HG03558 (cell line): Measurements from ENCODE around the gene RGL1.
A peak's percentile ranks its signal among the peaks of the same experiment; 100 is the strongest.
"Not testable (repeated sequence)": the region's sequence is repeated elsewhere in the genome, so short reads cannot be mapped to it uniquely, and the experiment has no call there.

Source experiments
- ATAC-seq: cut with Tn5 transposase; IDR thresholded peaks from one replicate; pipeline ENCODE4 v1.9.1; 2021; ENCODE audit warnings: moderate number of reproducible peaks; ENCODE audit not compliant: unreplicated experiment; ENCODE audit errors: extremely low read depth

The RGL1 gene

GRCh38 chr1:183783767-183784637 lies 20.9 kb upstream of the RGL1 start:
- no peak for ATAC-seq

DNA sequence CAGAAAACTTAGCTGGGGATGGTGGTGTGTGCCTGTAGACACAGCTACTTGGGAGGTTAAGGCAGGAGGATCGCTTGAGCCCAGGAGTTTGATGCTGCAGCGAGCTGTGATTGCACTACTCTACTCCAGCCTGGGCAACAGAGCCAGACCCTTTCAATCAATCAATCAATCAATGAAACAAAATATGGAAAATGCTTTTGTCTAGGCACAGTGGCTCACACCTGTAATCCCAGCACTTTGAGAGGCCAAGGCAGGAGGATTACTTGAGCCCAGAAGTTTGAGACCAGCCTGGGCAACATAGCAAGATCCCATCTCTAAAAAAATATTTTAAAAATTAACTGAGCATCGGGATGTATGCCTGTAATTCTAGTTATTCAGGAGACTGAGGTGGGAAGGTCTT lies 19.0 kb upstream of the RGL1 start:
- not testable (repeated sequence) for ATAC-seq

- ATAC-seq, result no peak
Observed at GRCh38 chr1:183787704-183788103, 17.2 kb upstream of the RGL1 start.

DNA sequence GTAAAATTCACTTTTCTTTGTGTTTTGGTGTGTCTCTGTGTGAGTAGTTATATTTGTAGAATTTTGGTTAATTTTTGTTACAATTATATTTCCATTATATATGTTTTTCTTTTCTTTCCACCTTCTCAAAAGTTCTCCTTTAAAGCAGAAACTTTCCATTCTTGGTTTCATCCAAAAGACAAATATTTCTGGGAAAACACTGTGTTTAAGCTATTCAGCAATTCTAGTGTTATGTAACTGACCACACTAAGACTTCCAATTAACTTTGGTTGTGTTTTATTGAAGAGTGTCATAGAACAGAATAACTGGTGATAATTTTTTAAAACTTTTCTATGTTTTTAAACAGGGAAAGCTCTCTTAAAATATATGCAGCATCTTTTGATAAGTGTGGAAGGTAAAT lies 13.6 kb upstream of the RGL1 start:
- ATAC-seq, result no peak

- ATAC-seq, result no peak
Observed at GRCh38 chr1:183792300-183792699, 12.6 kb upstream of the RGL1 start.

DNA sequence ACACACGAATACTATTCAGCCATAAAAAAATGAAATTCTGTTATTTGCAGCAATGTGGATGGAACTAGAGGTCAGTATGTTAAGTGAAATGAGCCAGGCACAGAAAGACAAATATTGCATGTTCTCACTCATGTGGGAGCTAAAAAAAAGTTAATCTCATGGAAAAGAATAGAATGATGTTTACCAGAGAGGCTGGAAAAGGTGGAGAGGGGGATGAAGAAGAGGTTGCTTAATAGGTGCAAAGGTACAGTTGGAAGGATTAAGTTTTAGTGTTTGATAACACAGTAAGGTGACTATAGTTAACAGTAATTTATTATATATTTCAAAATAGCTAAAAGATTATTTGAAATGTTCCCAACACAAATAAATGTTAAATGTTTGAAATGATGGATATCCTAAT lies 10.8 kb upstream of the RGL1 start:
- ATAC-seq, result no peak

DNA sequence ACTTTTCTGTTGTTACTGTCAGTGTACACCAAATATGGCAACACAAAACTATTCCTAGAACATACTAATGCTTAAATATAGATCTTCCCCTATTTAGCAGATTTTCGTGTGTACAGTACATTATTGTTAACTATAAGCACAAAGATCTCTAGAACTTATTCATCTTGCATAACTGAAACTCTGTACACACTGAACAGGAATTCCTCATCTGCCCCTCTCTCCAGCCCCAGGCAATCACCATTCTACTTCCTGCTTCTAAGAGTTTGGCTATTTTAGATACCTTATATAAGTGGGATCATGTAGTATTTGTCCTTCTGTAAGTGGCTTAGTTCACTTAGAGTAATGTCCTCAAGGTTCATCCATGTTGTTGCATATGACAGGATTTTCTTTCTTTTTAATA lies 4.5 kb upstream of the RGL1 start:
- ATAC-seq, result no peak

- no peak for ATAC-seq
Observed at GRCh38 chr1:183801649-183802048, 3.3 kb upstream of the RGL1 start.

DNA sequence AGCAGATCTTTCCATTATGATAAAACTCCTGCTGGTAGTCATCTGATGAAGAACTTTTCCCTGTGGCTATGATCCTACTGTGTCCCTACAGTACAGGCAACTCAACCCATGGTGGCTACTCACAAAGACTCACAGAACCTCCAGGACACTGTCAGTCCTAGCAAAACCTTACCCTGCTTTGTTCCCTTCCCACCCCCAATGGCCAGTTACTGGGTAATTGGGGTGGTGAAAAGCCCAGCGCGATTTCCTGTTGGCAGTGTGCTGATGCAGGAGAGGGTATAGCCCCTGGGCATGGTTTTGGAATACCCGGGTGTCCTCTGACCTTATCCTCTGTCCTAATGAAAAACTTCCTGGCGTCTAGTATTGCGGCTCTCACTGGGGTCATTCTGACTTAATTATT lies 533 bp upstream of the RGL1 start:
- no peak for ATAC-seq

DNA sequence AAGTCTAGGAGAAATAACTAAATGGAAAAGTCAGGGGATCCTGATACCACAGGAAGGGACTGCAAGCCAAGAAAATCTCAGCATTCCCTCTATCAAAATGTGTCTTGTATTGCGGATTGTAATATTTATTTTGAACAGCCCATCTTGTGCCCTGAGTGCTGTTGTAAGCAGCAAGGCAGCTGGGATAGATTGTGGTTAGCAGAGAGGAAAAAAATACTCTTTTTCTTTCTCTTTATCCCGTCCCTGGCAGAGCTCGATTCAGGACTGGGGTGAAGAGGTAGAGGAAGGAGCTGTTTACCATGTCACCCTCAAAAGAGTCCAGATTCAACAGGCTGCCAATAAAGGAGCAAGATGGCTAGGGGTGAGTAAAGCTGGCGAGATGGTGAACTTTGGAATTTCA lies 1.2 kb downstream of the RGL1 start:
- no peak for ATAC-seq

- ATAC-seq, result no peak
Observed at GRCh38 chr1:183806675-183807074, 1.8 kb downstream of the RGL1 start.

- ATAC-seq, result peak; percentile 37
Observed at GRCh38 chr1:183807549-183808168, 2.7 kb downstream of the RGL1 start.

GRCh38 chr1:183808296-183809027 lies 3.5 kb downstream of the RGL1 start:
- no peak for ATAC-seq

GRCh38 chr1:183810121-183810520 lies 5.2 kb downstream of the RGL1 start:
- ATAC-seq, result no peak

- ATAC-seq, result no peak
Observed at GRCh38 chr1:183810756-183811544, 6.0 kb downstream of the RGL1 start.

GRCh38 chr1:183812128-183812527 lies 7.2 kb downstream of the RGL1 start:
- no peak for ATAC-seq

DNA sequence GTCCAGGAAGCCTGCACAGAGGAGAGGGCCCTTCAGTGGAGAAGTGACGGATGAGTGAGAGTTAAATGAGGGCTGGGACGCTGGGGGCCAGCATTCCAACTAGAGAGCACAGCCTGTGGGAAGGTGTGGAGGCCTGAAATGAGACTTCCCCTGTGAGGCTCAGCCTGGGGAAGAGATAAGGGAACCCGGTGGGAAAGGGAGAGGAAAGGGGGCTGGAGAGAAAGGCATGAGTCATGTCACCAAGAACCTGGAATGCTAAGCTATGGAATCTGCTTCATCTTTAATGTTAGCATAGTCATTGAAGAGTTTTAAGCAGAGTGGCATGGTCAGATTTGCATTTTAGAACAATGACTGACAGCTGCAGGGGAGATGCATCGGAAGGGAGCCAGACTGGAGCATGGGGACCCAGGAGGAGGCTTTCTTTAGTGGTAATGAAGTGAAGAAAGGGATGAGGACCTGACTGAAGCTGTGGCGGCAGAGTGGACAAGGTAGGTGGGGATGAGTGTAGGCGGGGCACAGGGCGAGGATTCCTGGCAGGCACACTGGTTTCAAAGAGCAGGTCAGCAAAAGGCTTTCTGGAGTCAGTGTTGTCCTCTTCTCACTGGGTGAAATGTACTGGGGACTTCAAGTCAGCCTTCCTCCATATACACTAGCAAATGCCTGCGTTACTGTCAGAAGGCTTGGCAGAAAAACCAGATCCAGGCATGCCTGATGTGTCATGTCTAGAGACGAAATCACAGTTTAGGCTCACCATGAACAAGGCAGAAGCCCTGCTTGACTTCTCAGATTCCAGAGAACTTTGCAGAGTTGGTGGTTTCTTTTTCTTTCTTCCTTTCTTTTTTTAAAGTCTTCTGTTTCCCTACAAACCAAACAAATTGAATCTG lies 8.0 kb downstream of the RGL1 start:
- no peak for ATAC-seq

- ATAC-seq, result no peak
Observed at GRCh38 chr1:183814121-183814681, 9.3 kb downstream of the RGL1 start.

GRCh38 chr1:183816110-183816509 lies 11.2 kb downstream of the RGL1 start:
- ATAC-seq, result no peak
